Osteoblast (primary cell): ENCODE results near the gene HS3ST3B1. TPM values are rescaled to one million over a fixed set of nuclear protein-coding genes. Genes with fewer than 3 reads are reported as not detected.

Source experiments
- DNase-seq: peaks from one replicate; pipeline ENCODE4 v3.0.0; 2011; ENCODE audit warnings: low spot score, mixed read lengths; ENCODE audit not compliant: insufficient read length; ENCODE audit errors: missing footprints
- H2AFZ ChIP-seq: 2 replicates; pipeline ENCODE4 v1.6.0; 2011; ENCODE audit warnings: mild to moderate bottlenecking, low read length
- H3K27ac ChIP-seq: 2 replicates; pipeline ENCODE4 v1.5.1; 2011; ENCODE audit warnings: mild to moderate bottlenecking, low read depth, low read length, moderate library complexity
- H3K27me3 ChIP-seq: 2 replicates; pipeline ENCODE4 v1.6.0; 2012; ENCODE audit warnings: mild to moderate bottlenecking, control low read depth, inconsistent platforms, low read length, moderate library complexity; ENCODE audit not compliant: insufficient read depth
- H3K36me3 ChIP-seq: 2 replicates; pipeline ENCODE4 v1.5.1; 2011; ENCODE audit warnings: mild to moderate bottlenecking, low read length, control low read depth, moderate library complexity; ENCODE audit not compliant: insufficient read depth
- H3K4me1 ChIP-seq: 2 replicates; pipeline ENCODE4 v1.5.1; 2011; ENCODE audit warnings: mild to moderate bottlenecking, low read length, control low read depth, moderate library complexity; ENCODE audit not compliant: insufficient read depth
- H3K4me2 ChIP-seq: 2 replicates; pipeline ENCODE4 v1.6.0; 2011; ENCODE audit warnings: mild to moderate bottlenecking, low read length; ENCODE audit not compliant: insufficient read depth
- H3K4me3 ChIP-seq: fragments of 200-600 bp; sonication (generic); 3 replicates; pipeline ENCODE4 v1.5.1; 2012; ENCODE audit warnings: mild to moderate bottlenecking, low read length, inconsistent platforms; ENCODE audit not compliant: insufficient read depth
- H3K79me2 ChIP-seq: 2 replicates; pipeline ENCODE4 v1.6.0; 2012; ENCODE audit warnings: mild to moderate bottlenecking, low read length, control low read depth, inconsistent platforms; ENCODE audit not compliant: insufficient read depth
- H3K9me3 ChIP-seq: 2 replicates; pipeline ENCODE4 v1.5.1; 2011; ENCODE audit warnings: low read depth, low read length, control low read depth
- H4K20me1 ChIP-seq: 2 replicates; pipeline ENCODE4 v1.6.0; 2012; ENCODE audit warnings: mild to moderate bottlenecking, low read length, control low read depth; ENCODE audit not compliant: insufficient read depth
- total RNA-seq: library from RNA; depleted of rRNA; stranded (reverse); fragments of >200 nt; gene quantifications from 2 replicates; pipeline ENCODE4 v1.2.3, GENCODE V29; 2012
- TF ChIP-seq, protein P1 (sequence below): IDR thresholded peaks from 2 replicates; pipeline ENCODE4 v1.5.1; 2011; ENCODE audit warnings: mild to moderate bottlenecking, low read depth, low read length, moderate library complexity; ENCODE audit errors: extremely low read depth

HS3ST3B1 gene
- total RNA-seq, 1 donor = 13.4 TPM

DNA sequence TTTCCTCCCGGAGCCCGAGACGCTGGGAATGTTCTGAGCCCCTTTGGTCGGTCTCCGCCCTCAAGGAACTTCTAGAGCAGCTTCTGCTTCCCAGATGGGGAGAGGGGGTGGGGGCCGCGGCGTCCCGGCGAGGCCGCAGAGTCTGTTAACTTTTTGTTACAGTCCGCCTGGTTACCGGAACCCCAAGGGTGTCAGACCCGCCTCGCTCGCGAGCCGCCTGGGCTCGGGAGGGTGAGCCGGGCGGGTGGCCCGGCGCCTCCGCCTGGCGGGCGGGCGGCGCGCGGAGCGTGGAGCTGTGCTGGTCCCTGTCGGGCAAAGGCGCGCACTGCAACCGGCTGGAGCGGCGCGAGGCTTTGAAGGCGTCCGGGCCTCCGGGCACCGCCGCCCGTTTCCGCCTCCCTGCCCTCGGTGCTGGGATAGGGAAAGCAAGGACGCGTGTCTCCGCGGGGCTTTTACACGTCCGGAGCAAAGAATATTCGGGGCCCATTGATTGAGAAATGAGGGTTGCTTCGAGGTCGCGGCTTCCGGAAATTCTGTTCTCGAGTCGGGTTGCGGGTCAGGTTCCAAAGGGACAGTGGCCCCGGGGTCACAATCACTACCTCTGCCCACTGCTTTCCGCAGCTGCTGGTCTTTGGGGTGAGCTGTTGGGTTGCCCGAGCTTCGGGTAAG, 1.7 kb downstream of the HS3ST3B1 start:
- Histone ChIP-seq H3K9me3 (no peaks in the 10 kb centered on the region), H3K79me2 (peaks cover 58% of the 10 kb centered on the region), H2AFZ (peak overlapping the region; percentile 95), H3K4me1 (peaks cover 36% of the 10 kb centered on the region), H3K4me3 (peak overlapping the region; percentile 96), H3K4me2 (peak overlapping the region; percentile 87), H3K27me3 (no peaks in the 10 kb centered on the region), H4K20me1 (peaks cover 7% of the 10 kb centered on the region), H3K36me3 (no peaks in the 10 kb centered on the region), H3K27ac (peak overlapping the region; percentile 84)
- DNase-seq = peak; percentile 98
- TF ChIP-seq, protein P1, sequence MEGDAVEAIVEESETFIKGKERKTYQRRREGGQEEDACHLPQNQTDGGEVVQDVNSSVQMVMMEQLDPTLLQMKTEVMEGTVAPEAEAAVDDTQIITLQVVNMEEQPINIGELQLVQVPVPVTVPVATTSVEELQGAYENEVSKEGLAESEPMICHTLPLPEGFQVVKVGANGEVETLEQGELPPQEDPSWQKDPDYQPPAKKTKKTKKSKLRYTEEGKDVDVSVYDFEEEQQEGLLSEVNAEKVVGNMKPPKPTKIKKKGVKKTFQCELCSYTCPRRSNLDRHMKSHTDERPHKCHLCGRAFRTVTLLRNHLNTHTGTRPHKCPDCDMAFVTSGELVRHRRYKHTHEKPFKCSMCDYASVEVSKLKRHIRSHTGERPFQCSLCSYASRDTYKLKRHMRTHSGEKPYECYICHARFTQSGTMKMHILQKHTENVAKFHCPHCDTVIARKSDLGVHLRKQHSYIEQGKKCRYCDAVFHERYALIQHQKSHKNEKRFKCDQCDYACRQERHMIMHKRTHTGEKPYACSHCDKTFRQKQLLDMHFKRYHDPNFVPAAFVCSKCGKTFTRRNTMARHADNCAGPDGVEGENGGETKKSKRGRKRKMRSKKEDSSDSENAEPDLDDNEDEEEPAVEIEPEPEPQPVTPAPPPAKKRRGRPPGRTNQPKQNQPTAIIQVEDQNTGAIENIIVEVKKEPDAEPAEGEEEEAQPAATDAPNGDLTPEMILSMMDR = peak; percentile 59

DNA sequence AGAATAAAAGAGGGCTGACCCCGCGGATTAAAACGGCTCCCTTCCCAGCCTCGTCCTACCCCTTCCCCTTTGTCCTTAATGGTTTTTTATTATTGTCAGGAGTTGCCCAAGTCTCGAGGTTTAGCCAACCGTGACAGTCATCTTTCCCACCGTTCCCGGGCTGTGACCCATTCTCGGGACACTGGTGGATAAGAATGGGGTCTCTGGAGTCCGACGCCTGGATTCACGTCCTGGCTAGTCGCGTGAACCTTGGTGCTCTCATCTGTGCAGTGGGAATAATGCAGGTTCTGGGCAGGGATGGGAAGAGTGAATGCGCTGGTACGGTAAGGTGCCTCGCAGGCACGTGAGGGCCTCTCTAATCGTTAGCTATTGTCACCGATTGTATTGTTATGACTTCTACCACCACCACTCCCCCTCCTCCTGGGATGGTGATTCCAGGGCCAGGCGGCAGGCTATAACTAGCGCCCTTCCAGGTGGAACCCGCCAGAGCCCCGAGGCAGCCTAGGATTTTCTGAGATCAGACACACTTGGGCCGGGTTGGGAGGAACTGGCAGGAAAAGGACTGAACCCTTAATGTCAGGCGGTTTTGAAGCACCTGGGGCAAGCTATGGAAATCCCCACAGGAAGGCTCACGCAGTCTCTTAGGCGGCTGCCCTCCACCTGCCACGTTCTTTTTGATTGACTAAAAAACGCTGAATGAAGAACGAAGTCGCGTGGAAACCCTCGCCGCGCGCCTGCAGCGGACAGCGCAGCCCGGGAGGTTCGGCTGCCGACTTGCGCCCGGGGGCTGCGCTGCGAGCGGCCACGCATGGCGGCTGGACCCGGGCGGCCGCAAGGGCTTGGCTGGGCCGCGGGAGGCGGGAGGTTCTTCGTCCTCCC, 2.7 kb downstream of the HS3ST3B1 start:
- peak overlapping the region; percentile 96 for H3K4me3 ChIP-seq
- H3K36me3 ChIP-seq = no peaks in the 10 kb centered on the region
- peak overlapping the region; percentile 84 for H3K27ac ChIP-seq
- H3K4me2 ChIP-seq = peak overlapping the region; percentile 87
- peak overlapping the region; percentile 93 for H2AFZ ChIP-seq
- TF ChIP-seq, protein P1 = no peak
- DNase-seq = peak; percentile 87
- peaks cover 46% of the 10 kb centered on the region for H3K4me1 ChIP-seq
- no peaks in the 10 kb centered on the region for H3K9me3 ChIP-seq
- peaks cover 61% of the 10 kb centered on the region for H3K79me2 ChIP-seq
- H4K20me1 ChIP-seq = peaks cover 7% of the 10 kb centered on the region
- no peaks in the 10 kb centered on the region for H3K27me3 ChIP-seq

DNA sequence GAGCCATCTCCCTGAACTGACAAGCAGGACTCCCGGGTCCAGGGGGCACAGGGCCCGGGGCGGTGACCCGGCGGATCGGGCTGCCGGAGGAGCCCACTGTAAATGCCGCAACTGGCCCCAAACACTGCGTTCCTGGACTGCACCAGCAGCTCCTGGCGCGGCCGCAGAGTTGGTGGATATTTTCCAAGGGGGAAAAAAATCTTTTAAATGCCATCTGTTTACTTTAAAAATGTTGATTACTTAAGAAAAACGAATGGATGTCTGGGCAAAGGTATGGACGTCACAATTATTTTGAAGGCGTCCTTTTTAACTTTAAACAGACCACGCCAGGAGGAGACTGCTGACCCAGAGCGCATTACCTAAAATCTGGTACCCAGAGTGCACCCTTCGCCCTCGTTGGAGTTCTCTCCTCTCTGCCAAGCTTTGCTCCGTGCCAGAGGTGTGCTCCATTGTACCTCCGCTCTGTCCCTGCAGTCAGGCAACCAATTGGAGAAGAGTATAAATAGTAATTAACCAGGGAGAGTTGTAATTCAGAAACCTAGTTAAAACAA, 3.4 kb downstream of the HS3ST3B1 start:
- peak; percentile 84 for DNase-seq
- Histone ChIP-seq H2AFZ (peak overlapping the region; percentile 24), H3K4me2 (peak overlapping the region; percentile 87), H3K4me1 (peaks cover 50% of the 10 kb centered on the region), H3K79me2 (peaks cover 67% of the 10 kb centered on the region), H4K20me1 (peaks cover 7% of the 10 kb centered on the region), H3K9me3 (no peaks in the 10 kb centered on the region), H3K4me3 (peak overlapping the region; percentile 96), H3K27ac (no peak overlapping the region), H3K36me3 (no peaks in the 10 kb centered on the region), H3K27me3 (no peaks in the 10 kb centered on the region)
- TF ChIP-seq, protein P1 = no peak
